Ovary (tissue), 9 donors: ENCODE measurements around the gene SCYGR4. TPM values are rescaled to one million over a fixed set of nuclear protein-coding genes. Genes with fewer than 3 reads are reported as not detected.

Experiments used
- DNase-seq, 5 donors: peaks; one replicate each; pipeline ENCODE4 v3.0.0-alpha.2; 2019 to 2020
- H3K27ac ChIP-seq, 2 donors: fragments of 200-600 bp; one replicate each; pipeline versions ENCODE4 v1.5.1 to v1.8.0; 2019 to 2022
- H3K27me3 ChIP-seq: fragments of 200-600 bp; one replicate; pipeline ENCODE4 v1.8.0; 2022
- H3K36me3 ChIP-seq: fragments of 200-600 bp; sonication (generic); one replicate; pipeline ENCODE4 v1.5.1; 2019
- H3K4me1 ChIP-seq: one replicate; pipeline ENCODE4 v1.8.1; 2013; ENCODE audit warnings: mild to moderate bottlenecking, moderate library complexity; ENCODE audit not compliant: insufficient read depth
- H3K4me3 ChIP-seq: fragments of 200-600 bp; sonication (generic); one replicate; pipeline ENCODE4 v1.5.1; 2017
- H3K9me3 ChIP-seq, 2 donors: fragments of 200-600 bp in 1 of 2; sonication (generic) in 1 of 2; one replicate each; pipeline versions ENCODE4 v1.5.1 to v1.8.1; 2013 to 2019; ENCODE audit warnings: mild to moderate bottlenecking in 1 of 2, moderate library complexity in 1 of 2
- EP300 ChIP-seq: sonication (generic); formaldehyde crosslinking; IDR thresholded peaks from one replicate; pipeline ENCODE4 v1.6.1; 2017; ENCODE audit warnings: antibody characterized with exemption
- POLR2A ChIP-seq: fragments of 450-650 bp; IDR thresholded peaks from one replicate; pipeline ENCODE4 v1.6.1; 2017; ENCODE audit warnings: antibody characterized with exemption, mild to moderate bottlenecking, moderate library complexity
- WGBS, 3 donors: extraction: QIAGEN DNeasy Blood & Tissue Kit in 1 of 3; methylation state at CpG; one replicate each; pipeline versions ENCODE4 v1.1.5 to v1.1.7; 2013 to 2017; 5-methylcytosine and 5-hydroxymethylcytosine counted together
- intact Hi-C, 4 donors: fragments of 100-400 bp; cut with DNase I; formaldehyde crosslinking; loops; one replicate each; pipeline versions ENCODE4 v1.11.0 to v1.15.1; 2022 to 2023
- polyA plus RNA-seq, 2 donors: library from polyadenylated mRNA; stranded (reverse); fragments of 200-250 nt in 1 of 2; fragments of 350-450 nt in 1 of 2; fragmentation: Illumina TruSeq in 1 of 2; extraction: RNeasy Lipid Tissue Mini Kit (QIAGEN cat#74804) in 1 of 2; gene quantifications; one replicate each; pipeline ENCODE4 v1.2.3, GENCODE V29; 2013 to 2014
- total RNA-seq, 7 donors: library from RNA; depleted of rRNA in 2 of 7; stranded (reverse); fragments of >200 nt in 2 of 7; fragmentation: NEBNext Ultra II Directional in 3 of 7; extraction: Animal tissue kit (Norgen Biotek cat#: 25700) in 3 of 7; gene quantifications; one replicate each; pipeline versions ENCODE4 v1.1.0 to v1.2.4, GENCODE V29; 2016 to 2023
- TF ChIP-seq, protein P1 (sequence below), 3 donors: fragments of 450-650 bp in 2 of 3; fragments of 200-600 bp in 1 of 3; IDR thresholded peaks; one replicate each; pipeline versions ENCODE4 v1.5.1 to v1.8.0; 2016 to 2022; ENCODE audit warnings: antibody characterized with exemption in 3 of 3, mild to moderate bottlenecking in 1 of 3
- donor health status: DM: no; HTN: no; CAD: no; lungs with moderate emphysema.
- donor health status: DM: no; HTN: no; CAD: no.
- donor health status: Bipolar disorder and iron deficiency.
- donor health status: DM: yes; HTN: yes; CAD: no.
- donor health status: DM: no; HTN: no; CAD: no.
- donor health status: DM: yes; HTN: yes; CAD: no.

Gene SCYGR4
- total and polyA plus RNA-seq, 9 donors = not detected

DNA sequence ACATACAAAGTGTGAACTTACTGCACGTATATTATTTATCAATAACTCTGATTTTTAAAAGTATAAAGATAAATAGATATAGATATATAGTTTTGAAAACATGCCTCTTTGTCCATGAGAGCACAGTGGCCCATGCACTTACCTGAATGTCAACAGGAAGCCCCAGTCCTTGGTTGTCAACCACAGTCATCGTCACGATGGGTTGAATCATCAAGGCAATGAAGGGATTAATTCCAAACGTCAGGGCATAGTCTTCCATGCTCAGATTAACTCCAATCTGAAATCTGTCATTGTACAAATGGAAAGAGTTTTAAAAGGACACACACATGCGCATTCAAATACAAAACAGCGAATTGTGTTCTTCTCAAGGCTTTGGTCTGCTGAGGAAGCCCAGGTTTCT, 15.5 kb downstream of the SCYGR4 start:
- no peak for DNase-seq
- no peaks in the 10 kb centered on the region for H3K27me3 ChIP-seq
- no peaks in the 10 kb centered on the region for H3K36me3 ChIP-seq
- intact Hi-C loops = no loop called here
- no peaks in the 10 kb centered on the region for H3K4me1 ChIP-seq
- TF ChIP-seq, protein P1, sequence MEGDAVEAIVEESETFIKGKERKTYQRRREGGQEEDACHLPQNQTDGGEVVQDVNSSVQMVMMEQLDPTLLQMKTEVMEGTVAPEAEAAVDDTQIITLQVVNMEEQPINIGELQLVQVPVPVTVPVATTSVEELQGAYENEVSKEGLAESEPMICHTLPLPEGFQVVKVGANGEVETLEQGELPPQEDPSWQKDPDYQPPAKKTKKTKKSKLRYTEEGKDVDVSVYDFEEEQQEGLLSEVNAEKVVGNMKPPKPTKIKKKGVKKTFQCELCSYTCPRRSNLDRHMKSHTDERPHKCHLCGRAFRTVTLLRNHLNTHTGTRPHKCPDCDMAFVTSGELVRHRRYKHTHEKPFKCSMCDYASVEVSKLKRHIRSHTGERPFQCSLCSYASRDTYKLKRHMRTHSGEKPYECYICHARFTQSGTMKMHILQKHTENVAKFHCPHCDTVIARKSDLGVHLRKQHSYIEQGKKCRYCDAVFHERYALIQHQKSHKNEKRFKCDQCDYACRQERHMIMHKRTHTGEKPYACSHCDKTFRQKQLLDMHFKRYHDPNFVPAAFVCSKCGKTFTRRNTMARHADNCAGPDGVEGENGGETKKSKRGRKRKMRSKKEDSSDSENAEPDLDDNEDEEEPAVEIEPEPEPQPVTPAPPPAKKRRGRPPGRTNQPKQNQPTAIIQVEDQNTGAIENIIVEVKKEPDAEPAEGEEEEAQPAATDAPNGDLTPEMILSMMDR (IDR thresholded peaks at IDR 0.05) = no peak
- no peak for TF ChIP-seq EP300
- no peak for TF ChIP-seq POLR2A
- H3K9me3 ChIP-seq = no peaks in the 10 kb centered on the region
- H3K27ac ChIP-seq = no peak overlapping the region
- 70 to 83% (median 76%) methylated on average over 6 of the region's 6 CpGs for WGBS, 3 donors
- no peak overlapping the region for H3K4me3 ChIP-seq

- H3K4me1 ChIP-seq = no peaks in the 10 kb centered on the region
- H3K27ac ChIP-seq = no peak overlapping the region
- H3K36me3 ChIP-seq = no peaks in the 10 kb centered on the region
- no peaks in the 10 kb centered on the region for H3K9me3 ChIP-seq
- WGBS, 3 donors = 37 to 65% (median 41%) methylated on average over 3 of the region's 3 CpGs
- no peaks in the 10 kb centered on the region for H3K27me3 ChIP-seq
- TF ChIP-seq, protein P1 (IDR thresholded peaks at IDR 0.05) = no peak
- TF ChIP-seq POLR2A (no peak), EP300 (no peak)
- no peak for DNase-seq
- no peak overlapping the region for H3K4me3 ChIP-seq
- intact Hi-C loops = no loop called here
Observed at GRCh38 chr2:227634201-227634600, 16.9 kb downstream of the SCYGR4 start.

DNA sequence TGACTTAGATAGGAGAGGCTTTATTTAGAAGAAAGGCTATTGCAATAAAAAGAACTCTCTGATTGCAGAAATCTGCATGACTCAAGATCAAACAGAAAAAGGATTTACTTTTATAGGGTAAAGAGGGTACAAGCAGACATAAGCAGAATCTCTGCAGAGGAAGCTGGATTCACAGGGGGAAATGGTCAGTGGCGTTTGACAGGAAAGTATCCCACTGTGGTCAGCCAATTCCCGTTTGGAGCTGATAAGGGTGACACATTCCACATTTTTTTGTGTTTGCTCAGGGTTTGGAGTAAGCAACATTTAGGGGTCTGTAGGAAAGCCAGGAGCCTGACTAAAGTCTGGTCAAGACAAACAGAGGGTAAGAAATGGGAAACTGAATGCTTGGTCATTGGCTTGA, 25.4 kb downstream of the SCYGR4 start:
- intact Hi-C loops = no loop called here

GRCh38 chr2:227643990-227644551, 26.8 kb downstream of the SCYGR4 start:
- no peak for DNase-seq
- Histone ChIP-seq H3K36me3 (no peaks in the 10 kb centered on the region), H3K4me1 (no peaks in the 10 kb centered on the region), H3K27ac (no peak overlapping the region), H3K27me3 (no peaks in the 10 kb centered on the region), H3K4me3 (no peak overlapping the region), H3K9me3 (no peaks in the 10 kb centered on the region)
- TF ChIP-seq EP300 = no peak
- no peak for TF ChIP-seq POLR2A
- TF ChIP-seq, protein P1 (IDR thresholded peaks at IDR 0.05) = no peak
- intact Hi-C loops = no loop called here
- WGBS, 3 donors = 87 to 91% (median 88%) methylated on average over 5 of the region's 5 CpGs

More for the DNA sequence above, 25.4 kb downstream of the SCYGR4 start:
- Histone ChIP-seq H3K27ac (no peak overlapping the region), H3K4me3 (no peak overlapping the region), H3K4me1 (no peaks in the 10 kb centered on the region), H3K9me3 (no peaks in the 10 kb centered on the region), H3K27me3 (no peaks in the 10 kb centered on the region), H3K36me3 (no peaks in the 10 kb centered on the region)
- WGBS, 3 donors = 1 to 6% (median 3%) methylated on average over 2 of the region's 2 CpGs
- DNase-seq = no peak
- TF ChIP-seq, protein P1 (IDR thresholded peaks at IDR 0.05) = no peak
- TF ChIP-seq POLR2A (no peak), EP300 (no peak)
